OCI-LY7 (cell line): ENCODE data around the gene SOX13. TPM values are rescaled to one million over a fixed set of nuclear protein-coding genes. Genes with fewer than 3 reads are reported as not detected.

Experiments used
- BruUV-seq: library from RNA; stranded (reverse); fragments of 400-500 nt; replicated peaks from 2 replicates; lab custom pipeline; 2021; lab: Mats Ljungman, UMichigan
- CTCF ChIA-PET: fragments of 300-600 bp; sonication (Branson Sonifier 250); formaldehyde crosslinking; loops from one replicate; lab custom pipeline; 2022; ENCODE audit warnings: antibody characterized with exemption; ENCODE audit not compliant: unreplicated experiment; lab: Charles Lee
- POLR2A ChIA-PET: fragments of 300-600 bp; sonication (Branson Sonifier 250); formaldehyde crosslinking; loops from one replicate; lab custom pipeline; 2022; ENCODE audit warnings: antibody characterized with exemption; lab: Charles Lee
- DNase-seq: peaks from one replicate; pipeline ENCODE4 v3.0.0-alpha.2; 2015; ENCODE audit warnings: low spot score
- H2AFZ ChIP-seq: fragments of 200-600 bp; sonication (generic), shearing (Covaris generic); 2 replicates; pipeline ENCODE4 v1.6.1; 2014; ENCODE audit warnings: mild to moderate bottlenecking, antibody characterized with exemption, low read length, moderate library complexity
- H3K27ac ChIP-seq: fragments of 200-600 bp; sonication (generic); 2 replicates; pipeline ENCODE4 v1.5.1; 2014; ENCODE audit warnings: mixed run types, low read depth, mild to moderate bottlenecking, moderate library complexity, low read length, inconsistent platforms; ENCODE audit not compliant: poor library complexity, severe bottlenecking
- H3K36me3 ChIP-seq: fragments of 200-600 bp; sonication (generic); 2 replicates; pipeline ENCODE4 v1.6.1; 2014; ENCODE audit warnings: mild to moderate bottlenecking, antibody characterized with exemption, low read length, moderate library complexity, mixed read lengths; ENCODE audit not compliant: insufficient read depth
- H3K4me1 ChIP-seq: fragments of 200-600 bp; sonication (generic); 2 replicates; pipeline ENCODE4 v1.5.1; 2014; ENCODE audit warnings: mild to moderate bottlenecking, low read length; ENCODE audit not compliant: insufficient read depth, poor library complexity, severe bottlenecking
- H3K4me2 ChIP-seq: fragments of 200-600 bp; sonication (generic); 2 replicates; pipeline ENCODE4 v1.6.1; 2014; ENCODE audit warnings: mild to moderate bottlenecking, low read length
- H3K4me3 ChIP-seq: fragments of 200-600 bp; sonication (generic); 2 replicates; pipeline ENCODE4 v1.5.1; 2014; ENCODE audit warnings: mild to moderate bottlenecking, low read depth, low read length; ENCODE audit not compliant: poor library complexity, severe bottlenecking
- H3K79me2 ChIP-seq: fragments of 200-600 bp; sonication (generic); 2 replicates; pipeline ENCODE4 v1.6.1; 2016; ENCODE audit warnings: low read depth, mild to moderate bottlenecking, low read length, moderate library complexity, mixed read lengths; ENCODE audit not compliant: insufficient read depth
- H3K9me2 ChIP-seq: fragments of 200-600 bp; sonication (generic); 2 replicates; pipeline ENCODE4 v1.6.1; 2016; ENCODE audit warnings: mild to moderate bottlenecking, low read length, mixed read lengths; ENCODE audit not compliant: insufficient read depth
- H3K9me3 ChIP-seq: fragments of 200-600 bp; sonication (generic); 2 replicates; pipeline ENCODE4 v1.6.1; 2014; ENCODE audit warnings: mild to moderate bottlenecking, mixed run types, low read length, mixed read lengths
- H4K20me1 ChIP-seq: fragments of 200-600 bp; sonication (generic); 2 replicates; pipeline ENCODE4 v1.6.1; 2014; ENCODE audit warnings: mild to moderate bottlenecking, antibody characterized with exemption, low read length, moderate library complexity, mixed read lengths; ENCODE audit not compliant: insufficient read depth
- EZH2phosphoT487 ChIP-seq: fragments of 200-600 bp; sonication (generic); IDR thresholded peaks from 2 replicates; pipeline ENCODE4 v1.6.1; 2018; ENCODE audit warnings: low read depth, borderline replicate concordance, mild to moderate bottlenecking, mixed run types, antibody characterized with exemption, low read length, moderate library complexity, mixed read lengths
- intact Hi-C: fragments of 100-400 bp; cut with micrococcal nuclease; formaldehyde crosslinking; loops from one replicate; pipeline ENCODE4 v1.10.0; 2022; ENCODE audit not compliant: unreplicated experiment
- total RNA-seq, 2 experiments: library from RNA; depleted of rRNA in 1 of 2; stranded (reverse); fragments of >200 nt in 1 of 2; shearing (Covaris generic) in 1 of 2; gene quantifications; 2 replicates each; pipeline ENCODE4 v1.2.3, GENCODE V29; 2014 to 2022
- TF ChIP-seq, protein P1 (sequence below): fragments of 200-600 bp; sonication (generic); conservative IDR thresholded peaks from 2 replicates; pipeline ENCODE4 v1.5.1; 2014; ENCODE audit warnings: mild to moderate bottlenecking, antibody characterized with exemption, low read length, moderate library complexity, mixed read lengths

The SOX13 gene
- total RNA-seq, 2 experiments from 2014 or later: 0.27 TPM; not detected in 1

DNA sequence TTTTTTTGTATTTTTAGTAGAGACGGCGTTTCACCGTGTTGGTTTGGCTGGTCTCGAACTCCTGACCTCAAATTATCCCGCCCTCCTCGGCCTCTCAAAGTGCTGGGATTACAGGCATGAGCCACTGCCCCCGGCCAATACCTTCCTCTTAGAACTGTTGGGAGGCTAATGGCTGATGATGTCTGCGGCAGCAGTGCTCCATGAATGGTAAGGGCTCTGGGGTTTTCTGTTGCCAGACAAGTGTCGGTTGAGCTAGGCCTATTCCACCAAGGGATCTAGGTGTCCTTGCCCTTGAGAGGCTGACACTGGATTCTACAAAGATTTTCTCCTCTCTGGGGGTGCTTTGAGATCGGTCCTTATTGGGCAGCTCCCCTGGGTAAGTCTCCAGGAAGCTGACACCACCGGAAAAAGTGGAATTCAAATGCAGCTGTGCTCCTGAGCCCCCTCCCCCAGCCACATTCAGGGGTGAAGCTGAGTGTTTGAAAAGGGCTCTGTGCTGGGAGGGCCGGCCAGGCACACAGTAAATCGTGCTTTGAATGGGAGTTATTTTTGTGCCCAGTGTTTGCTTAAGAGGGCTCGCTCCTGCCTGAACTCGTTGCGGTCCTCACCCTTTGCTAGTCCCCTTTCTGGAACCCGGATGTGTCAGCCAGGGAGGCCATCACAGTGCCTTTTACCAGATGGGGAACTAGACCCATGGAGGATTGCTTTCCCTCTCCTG, 5.2 kb downstream of the SOX13 start:
- TF ChIP-seq, protein P1, sequence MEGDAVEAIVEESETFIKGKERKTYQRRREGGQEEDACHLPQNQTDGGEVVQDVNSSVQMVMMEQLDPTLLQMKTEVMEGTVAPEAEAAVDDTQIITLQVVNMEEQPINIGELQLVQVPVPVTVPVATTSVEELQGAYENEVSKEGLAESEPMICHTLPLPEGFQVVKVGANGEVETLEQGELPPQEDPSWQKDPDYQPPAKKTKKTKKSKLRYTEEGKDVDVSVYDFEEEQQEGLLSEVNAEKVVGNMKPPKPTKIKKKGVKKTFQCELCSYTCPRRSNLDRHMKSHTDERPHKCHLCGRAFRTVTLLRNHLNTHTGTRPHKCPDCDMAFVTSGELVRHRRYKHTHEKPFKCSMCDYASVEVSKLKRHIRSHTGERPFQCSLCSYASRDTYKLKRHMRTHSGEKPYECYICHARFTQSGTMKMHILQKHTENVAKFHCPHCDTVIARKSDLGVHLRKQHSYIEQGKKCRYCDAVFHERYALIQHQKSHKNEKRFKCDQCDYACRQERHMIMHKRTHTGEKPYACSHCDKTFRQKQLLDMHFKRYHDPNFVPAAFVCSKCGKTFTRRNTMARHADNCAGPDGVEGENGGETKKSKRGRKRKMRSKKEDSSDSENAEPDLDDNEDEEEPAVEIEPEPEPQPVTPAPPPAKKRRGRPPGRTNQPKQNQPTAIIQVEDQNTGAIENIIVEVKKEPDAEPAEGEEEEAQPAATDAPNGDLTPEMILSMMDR: no peak
- H2AFZ ChIP-seq: peak overlapping the region; percentile 28; the same call in 1 of the 2 replicates
- intact Hi-C loops: no loop called here

DNA sequence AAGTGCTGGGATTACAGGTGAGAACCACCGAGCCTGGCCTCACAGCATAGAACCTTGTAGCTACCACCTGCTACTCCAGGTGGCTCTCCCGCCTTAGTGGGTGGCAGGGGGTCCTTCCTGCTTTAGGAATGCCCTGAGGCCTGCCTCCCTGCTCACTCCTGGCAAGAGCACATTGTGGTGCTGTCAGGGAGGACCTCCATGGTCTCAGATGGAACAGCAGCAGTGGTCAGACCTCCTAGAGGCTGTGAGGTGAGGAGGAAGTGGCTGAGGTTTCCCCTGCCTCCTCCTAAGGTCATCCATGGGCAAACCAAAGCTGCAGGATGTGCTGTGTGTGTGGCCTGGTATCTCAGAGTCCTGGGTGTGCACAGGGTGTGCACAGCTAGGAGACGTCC, 6.7 kb downstream of the SOX13 start:
- H3K9me3 ChIP-seq: no peaks in the 10 kb centered on the region
- peaks cover 4% of the 10 kb centered on the region for H3K4me1 ChIP-seq
- no peaks in the 10 kb centered on the region for H3K79me2 ChIP-seq
- H3K4me2 ChIP-seq: no peak overlapping the region
- CTCF ChIA-PET: no interaction called here
- H4K20me1 ChIP-seq: no peaks in the 10 kb centered on the region
- no peak for DNase-seq
- intact Hi-C loops: no loop called here
- no peak for TF ChIP-seq EZH2phosphoT487
- TF ChIP-seq, protein P1: no peak
- no TSS peak for BruUV-seq
- no peak overlapping the region for H3K4me3 ChIP-seq
- POLR2A ChIA-PET: interaction anchor here (0.6 kb wide), 1 partner anchor 36 kb away, joined by 8 read pairs; no protein-coding TSS in a partner anchor
- no peak overlapping the region for H3K27ac ChIP-seq
- no peak overlapping the region for H2AFZ ChIP-seq
- no peaks in the 10 kb centered on the region for H3K36me3 ChIP-seq
- no peaks in the 10 kb centered on the region for H3K9me2 ChIP-seq

More for the DNA sequence above, 5.2 kb downstream of the SOX13 start:
- ChIA-PET POLR2A (interaction anchor here (0.7 kb wide), 1 partner anchor 11 kb away, joined by 3 read pairs; no protein-coding TSS in a partner anchor), CTCF (no interaction called here)
- DNase-seq: no peak
- no peaks in the 10 kb centered on the region for H4K20me1 ChIP-seq
- no TSS peak for BruUV-seq
- peaks cover 4% of the 10 kb centered on the region for H3K4me1 ChIP-seq
- H3K4me3 ChIP-seq: no peak overlapping the region
- H3K27ac ChIP-seq: no peak overlapping the region
- no peak overlapping the region for H3K4me2 ChIP-seq
- no peaks in the 10 kb centered on the region for H3K36me3 ChIP-seq
- H3K9me3 ChIP-seq: no peaks in the 10 kb centered on the region
- no peaks in the 10 kb centered on the region for H3K9me2 ChIP-seq
- no peaks in the 10 kb centered on the region for H3K79me2 ChIP-seq
